Nasal cavity respiratory epithelium epithelial cell of viscerocranial mucosa (primary cell): ENCODE data around the gene CDKN2B-AS1. TPM values are rescaled to one million over a fixed set of nuclear protein-coding genes. Genes with fewer than 3 reads are reported as not detected.

Experiments used
- total RNA-seq: library from RNA; depleted of rRNA; stranded (reverse); fragments of >200 nt; gene quantifications from 2 replicates; pipeline ENCODE4 v1.2.3, GENCODE V29; 2014

The CDKN2B-AS1 gene
- total RNA-seq = 1.0 and 1.9 TPM in 2 replicates

GRCh38 chr9:21994556-21995005 is at the start of gene CDKN2B-AS1:
TSS of gene CDKN2B-AS1 (plus strand) at chr9:21994791.

GRCh38 chr9:21993893-21994555 is 567 bp upstream of the CDKN2B-AS1 start, which contains the start of gene CDKN2A:
TSS of gene CDKN2A (minus strand) at chr9:21994392.

GRCh38 chr9:22008717-22009505 is 14.3 kb downstream of the CDKN2B-AS1 start, which contains the start of gene CDKN2B:
TSS of gene CDKN2B (minus strand) at chr9:22009305. CDS start at chr9:22008953, 352 bp downstream.

Other genes starting within 250 kb of the CDKN2B-AS1 start
- 51.9 and 81.4 TPM in 2 replicates for gene MTAP, start 192.2 kb upstream of the CDKN2B-AS1 start, total RNA-seq
- gene CDKN2A, start 399 bp upstream of the CDKN2B-AS1 start, total RNA-seq = 19.5 and 21.2 TPM in 2 replicates
- gene CDKN2B, start 14.5 kb downstream of the CDKN2B-AS1 start, total RNA-seq = 45.5 and 124 TPM in 2 replicates